Middle frontal gyrus (tissue), 1 donor: ENCODE results near the gene STOML1.
"Not testable (repeated sequence)": the region's sequence is repeated elsewhere in the genome, so short reads cannot be mapped to it uniquely, and the experiment has no call there.

Experiments used
- DNase-seq: peaks from one replicate; pipeline ENCODE4 v3.0.0-alpha.2; 2015; ENCODE audit warnings: low spot score; ENCODE audit errors: extremely low spot score

STOML1 gene

DNA sequence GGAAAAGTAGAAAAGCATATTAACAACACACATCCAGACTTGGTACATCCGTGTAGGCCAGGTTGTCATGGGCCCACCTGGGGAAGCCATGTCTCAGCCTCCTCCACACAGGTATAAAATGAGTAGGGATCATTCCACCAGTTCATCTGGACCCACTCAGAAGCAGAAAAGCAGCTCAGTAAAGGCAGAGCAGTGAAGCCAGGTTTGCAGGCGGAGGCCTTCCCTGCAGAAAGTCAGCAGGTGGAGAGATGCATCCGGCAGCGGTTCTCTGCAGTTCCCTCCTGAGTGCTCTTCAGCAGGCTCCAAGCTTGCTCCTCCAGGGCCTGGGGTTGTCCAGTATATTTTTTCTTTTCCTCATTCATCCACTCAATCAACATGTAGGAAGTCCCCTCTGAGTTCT lies 43.7 kb downstream of the STOML1 start:
- DNase-seq, result no peak

DNA sequence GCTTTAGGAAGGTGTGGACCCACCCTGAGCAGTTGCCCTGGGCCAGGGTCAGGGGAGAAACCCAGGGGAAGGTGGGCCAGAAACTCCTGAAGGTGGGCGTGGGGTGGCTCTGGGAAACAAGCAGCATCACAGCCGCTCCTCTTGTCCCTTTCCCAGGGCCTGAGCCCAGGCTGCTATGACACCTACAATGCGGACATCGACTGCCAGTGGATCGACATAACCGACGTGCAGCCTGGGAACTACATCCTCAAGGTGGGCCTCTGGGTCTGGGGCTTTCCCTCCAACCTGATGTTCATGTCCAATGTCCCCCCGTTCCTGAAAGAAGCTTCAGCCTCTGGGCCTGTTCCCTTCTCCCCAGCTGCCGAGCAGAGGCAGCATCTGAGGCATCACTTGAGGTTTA lies 44.4 kb downstream of the STOML1 start:
- no peak for DNase-seq

DNA sequence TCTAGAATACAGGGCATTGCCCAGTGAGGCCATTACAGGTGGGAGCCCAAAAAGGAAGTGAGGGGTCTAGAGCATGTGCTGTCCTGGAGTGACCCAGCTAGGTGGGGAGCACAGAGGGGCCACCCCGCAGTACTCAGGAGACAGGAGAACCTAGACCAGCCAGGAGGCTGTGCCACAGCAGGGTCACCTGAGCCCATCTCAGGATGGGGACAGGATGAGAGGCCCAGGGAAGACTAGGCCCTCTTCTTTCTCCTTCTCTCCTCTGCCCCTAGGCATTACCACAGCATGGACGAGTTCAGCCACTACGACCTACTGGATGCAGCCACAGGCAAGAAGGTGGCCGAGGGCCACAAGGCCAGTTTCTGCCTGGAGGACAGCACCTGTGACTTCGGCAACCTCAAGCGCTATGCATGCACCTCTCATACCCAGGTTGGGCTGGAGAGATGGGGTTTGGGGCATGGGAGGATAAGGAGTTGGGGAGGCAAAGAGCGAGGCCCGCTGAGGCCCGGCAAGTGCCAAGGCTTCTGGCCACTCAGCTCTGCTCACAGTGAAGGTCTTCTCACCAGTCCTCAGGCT lies 45.2 kb downstream of the STOML1 start:
- no peak for DNase-seq

DNA sequence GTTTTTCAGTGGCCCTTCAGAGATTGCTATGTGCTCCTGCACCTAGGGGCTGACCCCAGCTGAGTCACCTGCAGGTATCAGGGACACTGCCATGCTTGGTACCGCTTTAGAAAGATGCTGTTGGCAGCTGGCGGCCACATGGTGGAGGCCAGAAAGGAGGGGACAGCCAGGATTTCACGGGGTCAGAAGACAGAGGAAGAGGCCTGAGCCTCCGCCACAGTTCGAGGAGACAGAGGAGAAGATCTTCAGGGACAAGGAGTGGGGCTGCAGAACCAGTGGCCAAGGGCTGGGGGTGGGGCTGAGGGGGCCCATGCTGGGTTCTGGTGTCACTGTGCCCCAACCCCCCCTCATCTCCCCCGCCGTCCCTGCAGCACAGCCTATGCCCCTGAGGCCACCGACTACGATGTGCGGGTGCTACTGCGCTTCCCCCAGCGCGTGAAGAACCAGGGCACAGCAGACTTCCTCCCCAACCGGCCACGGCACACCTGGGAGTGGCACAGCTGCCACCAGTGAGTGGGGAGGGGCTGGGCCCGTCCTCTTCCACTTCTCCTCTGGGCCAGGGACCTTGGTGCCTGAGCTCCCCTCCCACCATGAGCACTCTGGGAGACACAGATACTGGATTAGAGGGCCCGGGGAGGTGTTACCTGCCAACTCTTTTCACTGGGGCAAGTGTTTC lies 45.9 kb downstream of the STOML1 start:
- no peak for DNase-seq

DNA sequence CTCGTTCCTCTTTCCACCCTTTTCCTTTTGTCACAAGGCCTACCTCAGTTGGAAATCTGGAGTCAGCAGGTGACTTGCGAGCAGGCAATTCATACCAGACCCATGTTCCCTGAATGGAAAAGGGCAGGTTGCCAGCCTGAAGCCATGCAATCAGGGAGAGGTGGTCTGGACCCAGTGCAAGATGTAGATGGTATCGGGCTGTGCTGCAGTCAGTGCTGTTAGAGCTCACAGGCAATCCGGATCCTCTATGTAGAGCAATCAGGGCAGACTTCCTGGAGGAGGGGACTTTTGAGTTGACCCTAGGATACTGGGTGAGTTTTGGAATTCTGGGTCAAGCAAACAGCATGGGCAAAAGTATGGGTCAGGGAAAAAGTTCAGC lies 47.0 kb downstream of the STOML1 start:
- DNase-seq, result no peak

DNA sequence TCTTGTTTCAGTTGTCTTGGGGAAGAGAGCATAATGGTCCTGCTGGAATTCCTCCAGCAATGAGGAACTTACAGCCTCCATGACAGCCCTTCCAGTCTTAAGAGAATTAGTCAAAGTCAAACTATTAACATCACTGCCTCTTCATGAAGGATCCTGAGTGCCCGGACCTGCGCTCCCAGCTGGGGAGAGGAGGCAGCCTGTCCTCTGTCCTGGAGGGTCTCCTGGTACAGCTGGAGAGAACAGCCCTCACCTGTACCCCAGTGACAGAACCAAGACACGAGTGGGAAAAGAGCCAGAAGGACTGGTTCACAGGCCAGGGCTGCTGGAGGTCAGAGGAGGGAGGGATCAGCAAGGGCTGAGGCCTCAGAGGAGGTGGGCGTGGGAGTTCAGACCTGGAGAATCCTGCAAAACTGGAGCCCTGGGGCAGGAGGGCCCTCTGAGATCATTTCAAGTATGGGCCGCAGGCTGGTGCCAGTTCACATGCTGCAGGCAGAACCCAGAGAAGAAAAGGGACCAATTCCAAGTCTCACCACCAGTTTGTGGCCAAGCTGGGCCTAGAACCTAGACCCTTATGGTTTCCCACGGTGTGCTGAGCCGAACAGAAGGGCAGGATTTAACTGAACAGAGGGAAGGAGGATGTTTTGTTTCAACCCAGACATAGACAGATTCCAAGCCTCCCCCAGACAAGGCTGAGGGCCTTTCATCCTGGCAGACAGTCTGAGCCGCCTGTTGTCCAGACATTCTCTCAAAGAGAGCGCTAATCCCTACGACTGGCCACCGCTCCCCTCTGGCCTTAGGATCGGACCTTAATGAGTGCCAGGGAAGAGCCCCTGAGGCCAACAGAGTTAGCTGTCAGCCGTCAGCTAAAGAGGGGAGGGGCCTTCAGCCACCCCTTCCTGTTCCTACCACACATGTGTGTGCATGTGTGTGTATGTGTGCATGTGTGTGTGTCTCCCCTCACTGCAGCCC lies 47.6 kb downstream of the STOML1 start:
- no peak for DNase-seq

DNA sequence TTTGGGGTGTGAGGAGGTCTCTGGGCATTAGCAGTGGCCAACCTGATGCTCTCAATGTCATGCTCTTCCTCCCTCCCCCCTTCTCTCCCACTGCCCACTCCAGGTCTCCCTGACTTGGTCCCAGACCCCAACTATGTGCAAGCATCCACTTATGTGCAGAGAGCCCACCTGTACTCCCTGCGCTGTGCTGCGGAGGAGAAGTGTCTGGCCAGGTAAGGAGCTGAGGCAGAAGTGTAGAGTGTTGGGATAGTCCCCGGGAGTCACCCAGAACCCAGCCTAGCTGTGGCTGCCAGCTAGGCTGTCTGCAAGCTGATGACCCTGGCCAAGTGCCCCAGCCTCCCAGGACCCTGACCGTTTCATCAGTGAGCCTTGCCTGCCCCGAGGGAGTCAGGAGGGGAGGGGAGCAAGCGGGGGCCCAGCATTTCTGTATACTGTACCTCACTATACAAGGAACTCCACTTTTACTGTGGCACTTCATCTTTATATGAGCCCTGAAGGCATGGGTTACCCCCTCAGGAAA lies 49.3 kb downstream of the STOML1 start:
- no peak for DNase-seq

DNA sequence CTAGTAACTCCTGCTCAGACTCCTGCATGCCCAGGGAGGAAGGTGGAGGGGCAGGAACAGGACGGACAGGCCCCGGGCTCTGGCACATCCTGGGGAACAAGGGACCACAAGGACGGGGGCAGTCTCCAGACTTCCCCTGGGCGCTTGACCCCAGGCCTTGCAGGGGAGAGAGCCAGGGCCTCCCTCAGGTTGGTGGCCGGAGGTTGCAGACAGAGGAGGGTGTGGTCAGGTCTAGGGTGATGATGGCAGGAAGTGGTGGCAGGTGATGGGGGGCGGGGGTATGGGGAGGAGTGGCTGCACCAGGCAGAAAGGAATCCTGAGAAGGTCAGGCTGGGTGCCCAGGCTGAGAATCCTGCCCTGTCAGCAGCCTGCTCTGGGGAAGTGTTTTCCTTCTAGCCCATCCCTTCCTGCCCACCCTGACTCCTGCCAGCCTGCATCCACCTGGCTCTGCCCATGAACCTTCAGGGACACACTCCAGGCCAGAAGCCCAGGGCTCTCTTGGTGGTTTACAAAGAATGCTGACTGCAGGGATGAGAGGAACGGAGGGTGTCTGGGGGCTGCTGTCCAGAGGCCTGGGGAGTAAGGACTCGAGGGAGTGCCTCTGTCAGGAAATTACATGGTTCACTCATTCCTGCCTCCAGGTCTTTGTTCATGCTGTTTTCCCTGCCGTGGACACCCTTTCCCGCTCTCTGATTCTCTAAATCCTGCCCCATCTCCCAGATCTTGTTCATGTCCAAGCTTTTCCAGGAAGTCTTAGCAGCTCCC lies 50.0 kb downstream of the STOML1 start:
- DNase-seq, result no peak

DNA sequence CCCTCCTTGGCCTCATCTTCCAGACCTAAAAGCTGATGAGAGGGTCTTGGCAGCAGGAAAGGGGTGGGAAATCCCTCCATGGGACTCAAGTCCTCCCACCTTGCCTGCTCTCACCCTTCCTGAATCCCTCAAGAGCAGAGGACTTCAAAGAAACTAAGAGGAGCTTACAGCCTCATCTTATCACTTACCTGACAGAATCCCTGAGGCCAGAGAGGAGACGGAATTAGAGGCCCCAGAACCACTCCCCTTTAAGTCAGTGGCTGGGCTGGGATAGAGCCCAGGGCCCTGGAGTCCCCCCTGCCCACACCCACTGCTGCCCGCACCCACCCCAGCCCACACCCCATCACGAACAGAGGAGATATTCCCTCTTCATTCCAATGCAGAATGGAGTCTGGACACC lies 50.6 kb downstream of the STOML1 start:
- no peak for DNase-seq

DNA sequence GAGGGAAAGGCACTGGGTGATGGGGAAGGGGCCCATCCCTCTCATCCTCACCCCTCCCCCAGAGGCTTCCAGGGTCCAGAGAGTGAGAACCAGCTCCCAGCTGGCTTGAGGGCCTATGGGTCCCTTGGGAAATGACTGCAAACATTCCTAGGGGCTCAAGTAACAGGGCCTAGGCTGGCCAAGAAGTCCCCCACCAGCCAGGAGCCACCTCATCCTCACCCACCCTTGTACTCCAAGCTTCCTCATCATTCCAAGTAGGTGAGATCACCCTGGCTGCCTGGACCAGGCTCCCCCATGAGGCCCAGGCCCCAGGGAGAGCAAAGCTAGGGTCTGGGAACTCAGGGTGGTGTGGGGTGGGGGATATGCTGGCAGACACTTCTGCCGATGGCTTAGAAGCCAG lies 51.1 kb downstream of the STOML1 start:
- no peak for DNase-seq

DNA sequence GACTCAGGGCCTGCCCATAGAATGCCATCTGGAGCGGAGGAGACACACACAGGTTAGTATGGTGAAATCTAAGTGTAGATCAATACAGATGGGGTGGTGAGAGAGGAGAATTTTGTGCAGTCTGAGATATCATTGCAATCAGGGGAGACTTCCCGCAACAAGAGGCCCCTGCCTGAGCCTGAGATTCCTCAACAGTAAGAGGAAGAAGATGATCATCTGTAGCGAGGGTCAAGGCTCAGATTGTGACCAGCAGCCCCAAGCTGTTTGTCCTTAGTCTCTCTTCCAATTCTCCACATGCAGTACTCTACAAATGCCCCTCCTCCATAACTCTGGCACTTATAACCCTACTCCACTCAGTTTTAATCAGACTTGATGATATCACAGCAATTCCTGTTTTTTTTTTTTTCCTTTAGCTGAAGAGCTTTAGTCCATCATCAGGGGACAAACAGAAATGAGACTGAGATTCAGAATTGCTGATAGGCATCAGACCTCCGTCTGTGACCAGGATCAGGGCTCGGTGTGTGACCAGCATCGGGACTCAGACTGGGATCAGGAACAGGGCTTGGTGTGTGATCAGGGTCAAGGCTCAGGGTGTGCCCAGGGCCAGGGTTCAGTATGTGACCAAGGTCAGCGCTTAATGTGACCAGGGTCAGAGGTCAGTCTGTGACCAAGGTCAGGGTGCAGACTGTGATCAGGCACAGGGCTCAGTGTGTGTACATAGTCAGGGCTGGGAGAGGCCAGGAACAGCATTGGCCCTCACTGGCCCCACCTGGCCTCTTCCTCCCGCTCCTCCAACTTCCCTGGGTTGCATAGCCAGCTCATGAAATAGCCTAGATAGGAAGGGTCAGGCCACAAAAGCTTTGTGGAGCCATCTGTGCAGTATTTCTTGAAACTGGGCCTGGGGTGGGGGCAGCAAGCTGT lies 51.8 kb downstream of the STOML1 start:
- no peak for DNase-seq

DNA sequence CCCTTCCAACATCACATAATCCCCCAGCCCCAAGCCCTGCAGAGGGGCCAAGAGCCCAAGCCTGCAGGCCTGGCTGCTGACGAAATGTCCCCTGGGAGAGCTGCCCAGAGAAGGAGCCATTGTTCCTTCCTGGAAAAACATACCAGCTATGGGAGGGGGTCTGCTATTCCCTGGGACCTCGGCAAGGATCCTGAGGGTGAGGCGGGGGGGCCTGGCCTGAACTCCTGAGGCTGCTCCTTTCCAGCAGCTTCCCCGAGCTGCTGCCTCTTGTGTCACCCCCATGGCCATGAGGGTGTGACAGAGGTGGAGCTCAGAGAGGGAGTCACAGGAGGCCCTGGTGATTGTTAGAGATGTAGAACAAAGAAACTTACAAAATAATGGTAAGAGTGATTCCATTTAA lies 53.0 kb downstream of the STOML1 start:
- no peak for DNase-seq

DNA sequence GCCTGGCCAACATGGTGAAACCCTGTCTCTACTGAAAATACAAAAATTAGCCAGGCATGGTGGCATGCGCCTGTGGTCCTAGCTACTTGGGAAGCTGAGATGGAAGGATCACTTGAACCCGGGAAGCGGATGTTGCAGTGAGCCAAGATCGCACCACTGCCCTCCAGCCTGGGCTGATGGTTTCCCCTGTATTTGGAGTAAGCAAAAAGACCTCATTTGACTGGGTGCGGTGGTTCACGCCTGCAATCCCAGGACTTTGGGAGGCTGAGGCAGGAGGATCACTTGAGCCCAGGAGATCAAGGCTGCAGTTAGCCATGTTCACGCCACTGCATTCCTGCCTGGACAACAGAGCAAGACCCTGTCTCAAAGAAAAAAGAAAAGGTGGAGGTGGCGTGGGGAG lies 53.6 kb downstream of the STOML1 start:
- DNase-seq, result not testable (repeated sequence)

DNA sequence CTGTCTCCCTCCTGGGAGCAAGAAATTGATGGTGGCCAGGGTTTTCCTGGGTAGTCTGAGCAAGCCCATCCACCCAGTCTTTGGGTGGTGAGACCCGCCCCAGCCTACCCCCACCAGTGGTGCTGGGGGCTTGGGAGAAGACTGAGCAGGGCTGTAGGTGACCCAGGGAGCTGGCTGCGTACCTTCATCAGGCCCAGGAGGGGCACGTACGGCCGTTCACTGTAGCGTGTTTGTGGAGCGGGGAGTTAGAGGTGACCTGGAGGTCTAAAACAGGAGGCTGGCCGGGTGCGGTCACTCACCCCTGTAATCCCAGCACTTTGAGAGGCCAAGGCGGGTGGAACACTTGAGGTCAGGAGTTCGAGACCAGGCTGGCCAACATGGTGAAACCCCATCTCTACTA lies 54.4 kb downstream of the STOML1 start:
- no peak for DNase-seq

DNA sequence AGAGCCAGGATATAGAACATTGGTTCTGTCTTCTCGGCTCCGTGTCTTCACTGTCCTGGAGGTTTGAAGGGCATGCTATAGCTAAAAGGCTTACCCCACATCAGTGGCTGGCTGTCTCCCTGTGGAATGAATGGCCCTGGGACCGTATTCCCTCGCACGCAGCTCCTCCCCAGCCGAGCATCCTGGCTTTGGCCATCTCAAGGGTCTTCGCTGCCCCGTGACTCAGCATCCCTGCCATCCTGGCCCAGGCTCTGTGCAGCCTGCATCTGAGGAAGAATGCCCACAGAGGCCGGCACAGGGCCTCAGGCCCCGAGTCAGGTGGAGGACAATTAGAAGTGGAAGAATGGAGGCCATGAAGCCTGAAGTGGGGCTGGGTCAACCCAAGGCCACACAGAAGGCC lies 54.8 kb downstream of the STOML1 start:
- no peak for DNase-seq

DNA sequence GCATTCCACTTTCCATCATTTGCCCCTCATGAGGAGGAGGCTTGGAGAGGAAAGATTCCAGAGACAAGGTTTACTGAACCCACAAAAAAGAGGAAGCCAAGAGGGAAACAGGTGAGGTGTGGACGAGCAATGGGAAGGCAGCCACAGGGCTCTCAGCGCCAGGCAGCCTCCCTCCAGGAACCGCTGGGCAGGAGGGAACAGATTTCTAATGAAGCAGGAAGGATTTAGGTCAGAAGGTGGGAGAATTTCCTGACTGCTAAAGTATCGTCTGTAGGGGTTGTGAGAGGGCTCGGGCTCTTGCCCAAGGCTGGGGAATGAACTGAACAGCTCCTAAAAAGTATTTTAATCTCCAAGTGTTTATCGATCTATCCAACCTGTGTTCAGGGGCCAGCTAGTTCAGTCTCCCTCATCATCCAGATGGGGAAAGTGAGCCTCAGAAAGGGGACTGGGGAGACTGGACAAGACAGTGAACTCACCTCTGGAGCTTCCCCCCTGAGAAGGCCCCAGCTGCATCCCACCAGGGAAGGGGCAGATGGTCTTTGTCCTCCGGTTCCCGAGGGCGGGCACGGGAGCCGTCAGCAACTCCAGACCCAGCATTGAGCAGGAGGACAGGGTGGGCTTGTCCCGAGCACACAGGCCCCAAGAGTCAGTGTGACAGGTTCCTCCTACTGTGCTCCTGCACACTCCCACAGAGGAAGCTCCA lies 55.4 kb downstream of the STOML1 start:
- DNase-seq, result no peak

DNA sequence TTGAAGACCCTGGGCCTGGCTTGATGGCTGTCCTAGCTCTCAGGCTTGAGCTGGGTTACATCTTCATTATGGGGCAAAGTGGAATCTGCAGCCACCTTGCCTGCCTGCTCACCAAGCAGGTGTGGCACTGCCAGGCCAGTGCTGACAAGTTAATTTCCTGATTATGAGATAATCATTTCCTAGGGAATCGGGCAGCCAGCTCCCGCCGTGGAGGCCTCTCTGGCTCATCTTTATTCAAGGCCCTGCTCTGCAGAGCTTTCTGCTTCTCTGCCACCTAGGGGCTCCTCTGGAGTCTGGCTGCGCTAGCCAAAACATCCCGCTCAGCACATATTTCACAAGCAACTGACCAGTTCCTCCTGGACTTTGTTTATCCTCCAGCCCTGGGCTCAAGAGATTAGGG lies 55.9 kb downstream of the STOML1 start:
- no peak for DNase-seq

DNA sequence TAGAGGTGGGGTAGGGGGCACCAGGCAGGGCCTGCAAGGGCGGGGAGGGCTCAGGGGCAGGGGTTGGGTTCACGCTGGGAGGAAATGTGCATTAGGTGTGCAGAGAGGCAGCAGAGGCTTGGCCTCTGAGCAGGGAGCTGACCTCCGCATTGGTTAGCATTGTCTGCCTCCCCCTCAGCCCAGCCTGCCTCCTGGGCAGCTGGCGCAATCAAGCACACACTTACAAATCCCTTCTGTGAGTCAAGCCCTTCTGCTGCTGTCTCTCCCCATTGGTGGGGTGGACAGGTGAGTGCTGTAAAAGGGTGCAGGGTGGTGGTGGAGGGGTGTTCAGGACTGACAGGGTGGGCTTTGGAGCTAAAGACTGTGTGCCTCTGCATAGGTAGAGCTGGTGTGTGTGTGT lies 56.5 kb downstream of the STOML1 start:
- DNase-seq, result no peak

DNA sequence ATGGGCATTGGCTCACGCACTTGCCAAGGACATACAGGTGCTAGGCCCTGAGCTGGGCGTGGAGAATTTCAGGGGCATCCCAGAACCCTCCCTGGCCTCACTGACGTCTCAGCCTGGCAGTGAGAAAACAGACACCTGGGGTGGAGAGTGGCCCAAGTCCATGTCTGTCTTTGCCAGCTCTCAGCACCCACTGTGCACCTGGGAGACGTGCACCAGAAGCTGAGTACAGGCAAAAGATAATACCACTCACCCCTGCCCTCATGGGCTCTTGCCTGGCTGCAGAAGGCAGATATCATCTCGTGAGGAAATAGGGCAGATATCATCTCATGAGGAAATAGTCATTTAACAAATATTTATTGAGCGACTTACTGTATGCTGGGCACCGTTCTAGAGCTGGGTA lies 57.8 kb downstream of the STOML1 start:
- no peak for DNase-seq
